Measurements from ENCODE around the gene ITSN1. TPM values are rescaled to one million over a fixed set of nuclear protein-coding genes. Genes with fewer than 3 reads are reported as not detected.

ITSN1 gene
- total and polyA plus RNA-seq, 2 experiments from 2014 or later = 35.5 to 57.1 TPM

- Histone ChIP-seq H3K36me3 (ENCODE audit: low read depth) (peaks cover 58% of the 10 kb centered on the region), H3K9me3 (ENCODE audit: low read depth) (no peaks in the 10 kb centered on the region), H3K4me3 (no peak overlapping the region), H2AFZ (no peak overlapping the region), H3K9me2 (ENCODE audit: insufficient read depth) (no peaks in the 10 kb centered on the region), H3K79me2 (ENCODE audit: insufficient read depth) (peaks cover 26% of the 10 kb centered on the region), H3K27me3 (replicated peaks; ENCODE audit: insufficient read depth) (no peaks in the 10 kb centered on the region), H3K4me1 (ENCODE audit: insufficient read depth) (peaks cover 8% of the 10 kb centered on the region; the same call in 1 of the 2 replicates), H4K20me1 (ENCODE audit: insufficient read depth) (no peaks in the 10 kb centered on the region), H3K27ac (no peak overlapping the region), H3K9ac (no peak overlapping the region), H3K4me2 (ENCODE audit: unreplicated experiment) (no peak overlapping the region), H3F3A (ENCODE audit: insufficient read depth) (no peaks in the 10 kb centered on the region)
- 90 to 96% methylated on average over 6 of the region's 6 CpGs for WGBS, 2 experiments (ENCODE audit: low coverage in 1 of 2, low lambda C conversion rate in 2 of 2, missing lambda C conversion rate in 2 of 2)
- in situ Hi-C loops (cut with MboI) = loop anchor here (25.0 kb wide), 1 partner anchor 728 kb away; no protein-coding TSS in a partner anchor
- DNase-seq = no peak
- TF ChIP-seq EZH2 (IDR thresholded peaks at IDR 0.05; ENCODE audit: insufficient read depth, poor library complexity, severe bottlenecking) = no peak
- TF ChIP-seq EZH2phosphoT487 (IDR thresholded peaks at IDR 0.05; ENCODE audit: insufficient read depth, low read depth) = no peak
Measured at GRCh38 chr21:33909756-33910155, 267.5 kb downstream of the ITSN1 start.

DNA sequence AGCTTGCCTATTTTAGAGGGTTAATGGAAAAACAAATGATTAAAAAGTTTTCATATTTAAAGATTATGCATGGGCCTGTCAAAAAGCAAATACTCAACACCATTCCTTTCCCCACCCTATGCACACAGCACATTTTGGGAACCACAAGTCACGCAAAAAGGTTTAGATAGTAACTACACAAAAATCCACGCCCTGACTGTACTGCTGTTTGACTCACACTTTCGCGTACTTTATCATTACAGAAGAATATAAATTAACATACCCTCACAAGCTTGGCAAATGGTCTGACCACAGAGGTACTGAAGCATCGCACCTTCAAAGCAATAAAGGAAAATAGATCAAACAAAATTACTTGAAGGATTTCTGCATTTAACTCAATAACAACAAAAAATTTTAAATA, 271.9 kb downstream of the ITSN1 start:
- WGBS, 2 experiments (ENCODE audit: low coverage in 1 of 2, low lambda C conversion rate in 2 of 2, missing lambda C conversion rate in 2 of 2) = 96 to 97% methylated on average over 5 of the region's 5 CpGs
- Histone ChIP-seq H3K9me2 (ENCODE audit: insufficient read depth) (no peaks in the 10 kb centered on the region), H3K4me2 (ENCODE audit: unreplicated experiment) (peak overlapping the region; percentile 90), H3K4me1 (ENCODE audit: insufficient read depth) (peaks cover 10% of the 10 kb centered on the region; the same call in 1 of the 2 replicates), H3K9me3 (ENCODE audit: low read depth) (no peaks in the 10 kb centered on the region), H3K79me2 (ENCODE audit: insufficient read depth) (peaks cover 34% of the 10 kb centered on the region), H3K27ac (no peak overlapping the region), H3K4me3 (peak overlapping the region; percentile 96), H4K20me1 (ENCODE audit: insufficient read depth) (no peaks in the 10 kb centered on the region), H3K27me3 (replicated peaks; ENCODE audit: insufficient read depth) (no peaks in the 10 kb centered on the region), H3K36me3 (ENCODE audit: low read depth) (peaks cover 27% of the 10 kb centered on the region), H3F3A (ENCODE audit: insufficient read depth) (no peaks in the 10 kb centered on the region), H2AFZ (no peak overlapping the region), H3K9ac (peak overlapping the region; percentile 86; the same call in 1 of the 2 replicates)
- in situ Hi-C loops (cut with MboI) = loop anchor here (25.0 kb wide), 1 partner anchor 723 kb away; no protein-coding TSS in a partner anchor
- peak; percentile 6 for DNase-seq
- TF ChIP-seq EZH2 (IDR thresholded peaks at IDR 0.05; ENCODE audit: insufficient read depth, poor library complexity, severe bottlenecking) (no peak), EZH2phosphoT487 (IDR thresholded peaks at IDR 0.05; ENCODE audit: insufficient read depth, low read depth) (no peak)

GRCh38 chr21:33915368-33916199, 273.3 kb downstream of the ITSN1 start, which contains the start of gene ATP5PO:
TSS of gene ATP5PO (minus strand) at chr21:33915804. CDS start at chr21:33915763, 41 bp downstream.
- no peaks in the 10 kb centered on the region for H3F3A ChIP-seq (ENCODE audit: insufficient read depth)
- H3K4me3 ChIP-seq = peak within 1 kb of the TSS; percentile 96
- no peak for TF ChIP-seq EZH2phosphoT487 (IDR thresholded peaks at IDR 0.05; ENCODE audit: insufficient read depth, low read depth)
- TF ChIP-seq EZH2 (IDR thresholded peaks at IDR 0.05; ENCODE audit: insufficient read depth, poor library complexity, severe bottlenecking) = no peak
- peak within 1 kb of the TSS; percentile 93 for H3K4me2 ChIP-seq (ENCODE audit: unreplicated experiment)
- no peaks in the 10 kb centered on the region for H3K9me2 ChIP-seq (ENCODE audit: insufficient read depth)
- no peaks in the 10 kb centered on the region for H3K27me3 ChIP-seq (replicated peaks; ENCODE audit: insufficient read depth)
- WGBS, 2 experiments (ENCODE audit: low coverage in 1 of 2, low lambda C conversion rate in 2 of 2, missing lambda C conversion rate in 2 of 2) = 1 to 2% methylated on average over 45 of the region's 45 CpGs
- H3K27ac ChIP-seq = peak within 1 kb of the TSS; percentile 8; the same call in 1 of the 2 replicates
- no peaks in the 10 kb centered on the region for H3K9me3 ChIP-seq (ENCODE audit: low read depth)
- in situ Hi-C loops (cut with MboI) = loop anchor here (25.0 kb wide), 1 partner anchor 722 kb away; no protein-coding TSS in a partner anchor
- H2AFZ ChIP-seq = peak within 1 kb of the TSS; percentile 100
- peaks cover 10% of the 10 kb centered on the region; the same call in 1 of the 2 replicates for H3K4me1 ChIP-seq (ENCODE audit: insufficient read depth)
- DNase-seq = peak; percentile 100
- H3K9ac ChIP-seq = peak within 1 kb of the TSS; percentile 86
- peaks cover 31% of the 10 kb centered on the region for H3K79me2 ChIP-seq (ENCODE audit: insufficient read depth)
- H3K36me3 ChIP-seq (ENCODE audit: low read depth) = peaks cover 25% of the 10 kb centered on the region
- H4K20me1 ChIP-seq (ENCODE audit: insufficient read depth) = no peaks in the 10 kb centered on the region

- Histone ChIP-seq H3K4me3 (peak overlapping the region; percentile 96), H3K27me3 (replicated peaks; ENCODE audit: insufficient read depth) (no peaks in the 10 kb centered on the region), H4K20me1 (ENCODE audit: insufficient read depth) (no peaks in the 10 kb centered on the region), H2AFZ (peak overlapping the region; percentile 100), H3K36me3 (ENCODE audit: low read depth) (peaks cover 19% of the 10 kb centered on the region; the same call in 1 of the 2 replicates), H3K27ac (no peak overlapping the region), H3K4me2 (ENCODE audit: unreplicated experiment) (peak overlapping the region; percentile 93), H3F3A (ENCODE audit: insufficient read depth) (no peaks in the 10 kb centered on the region), H3K79me2 (ENCODE audit: insufficient read depth) (peaks cover 31% of the 10 kb centered on the region), H3K9me2 (ENCODE audit: insufficient read depth) (no peaks in the 10 kb centered on the region), H3K9ac (peak overlapping the region; percentile 86), H3K9me3 (ENCODE audit: low read depth) (no peaks in the 10 kb centered on the region), H3K4me1 (ENCODE audit: insufficient read depth) (peaks cover 10% of the 10 kb centered on the region; the same call in 1 of the 2 replicates)
- DNase-seq = no peak
- 57 to 59% methylated on average over 5 of the region's 5 CpGs for WGBS, 2 experiments (ENCODE audit: low coverage in 1 of 2, low lambda C conversion rate in 2 of 2, missing lambda C conversion rate in 2 of 2)
- in situ Hi-C loops (cut with MboI) = loop anchor here (25.0 kb wide), 1 partner anchor 721 kb away; no protein-coding TSS in a partner anchor
- TF ChIP-seq EZH2phosphoT487 (IDR thresholded peaks at IDR 0.05; ENCODE audit: insufficient read depth, low read depth) (no peak), EZH2 (IDR thresholded peaks at IDR 0.05; ENCODE audit: insufficient read depth, poor library complexity, severe bottlenecking) (no peak)
Measured at GRCh38 chr21:33916200-33916567, 273.9 kb downstream of the ITSN1 start.
